ENCODE data around the gene ARHGEF26.

Gene ARHGEF26

DNA sequence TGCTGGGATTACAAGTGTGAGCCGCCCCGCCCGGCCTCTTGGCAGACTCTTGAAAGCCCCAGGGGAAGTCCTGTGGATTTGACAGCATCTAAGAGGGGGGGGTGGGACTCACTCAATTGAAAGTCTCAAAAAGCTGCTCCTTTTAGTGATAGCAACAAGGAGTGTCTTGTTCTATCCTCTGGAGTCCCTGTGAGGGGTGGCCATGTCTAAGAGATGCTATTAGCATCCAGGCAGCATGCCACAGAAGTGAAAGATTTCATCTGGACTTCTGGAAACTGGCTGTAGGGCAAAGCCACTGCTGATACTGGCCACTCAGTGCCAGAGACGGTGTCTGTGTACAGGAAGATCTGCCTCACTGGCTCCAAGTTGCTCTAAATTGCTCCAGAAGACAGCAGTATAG lies 129.1 kb downstream of the ARHGEF26 start:
- DNase-seq (ENCODE audit: low read depth, low spot score), result no peak

GRCh38 chr3:154251610-154252009 lies 130.4 kb downstream of the ARHGEF26 start:
- DNase-seq (ENCODE audit: low read depth, low spot score), result no peak

DNA sequence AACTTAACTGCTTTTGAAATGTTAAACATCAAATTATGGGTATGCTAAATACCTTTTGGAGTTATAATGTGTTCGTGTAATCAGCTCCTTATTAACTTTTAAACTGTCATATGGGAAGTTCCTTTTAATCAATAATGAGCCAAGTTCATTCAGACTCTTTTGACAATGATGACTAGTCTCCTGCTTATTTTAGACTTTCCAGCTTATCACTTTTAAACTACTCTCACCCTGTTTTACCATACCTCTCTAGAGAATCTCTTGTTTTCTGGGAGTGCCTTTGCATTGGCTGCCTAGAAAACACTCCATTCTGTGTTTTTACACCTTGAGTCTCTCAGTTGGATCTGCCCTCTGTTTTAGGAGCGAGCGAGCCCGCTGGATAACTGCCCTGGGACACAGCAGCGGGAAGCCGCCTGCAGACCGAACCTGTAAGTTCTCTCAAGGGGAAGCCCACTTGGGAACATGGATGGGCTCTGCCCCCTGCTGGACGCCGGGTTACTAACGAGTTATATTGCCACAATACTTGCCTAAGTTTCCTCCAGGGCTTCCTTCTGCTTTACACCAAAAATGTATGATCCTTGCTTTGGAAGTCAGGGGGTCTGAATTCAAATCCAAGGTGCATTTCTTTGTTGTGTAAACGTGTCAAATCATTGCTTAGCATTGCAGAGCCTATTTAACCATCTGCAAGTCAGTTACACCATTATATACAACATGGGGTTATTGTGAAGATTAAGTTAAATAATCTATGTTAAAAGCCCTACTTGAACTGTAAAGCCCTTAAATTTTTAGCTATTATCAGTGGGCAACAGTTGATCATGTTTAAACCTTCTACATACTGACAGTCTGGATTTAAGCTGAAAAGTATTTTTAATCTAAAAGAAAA lies 131.8 kb downstream of the ARHGEF26 start:
- peak; percentile 60 for DNase-seq (ENCODE audit: low read depth, low spot score)

DNA sequence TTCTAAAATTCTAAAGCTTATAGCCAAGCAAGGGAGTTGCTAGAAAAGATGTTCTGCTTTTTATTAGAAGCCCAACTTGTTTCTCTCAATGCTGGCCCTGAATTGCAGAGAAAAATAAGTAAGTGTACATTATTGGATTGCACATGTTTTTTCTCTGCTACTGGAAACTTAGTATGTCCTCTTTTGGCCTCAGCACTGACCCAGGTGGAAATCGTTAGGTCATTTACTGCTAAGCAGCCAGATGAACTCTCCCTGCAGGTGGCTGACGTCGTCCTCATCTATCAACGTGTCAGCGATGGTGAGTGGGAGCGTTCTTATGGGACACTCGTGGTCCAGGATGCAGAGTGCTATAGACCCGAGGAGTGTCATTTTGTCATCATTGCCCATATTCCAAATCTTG lies 133.3 kb downstream of the ARHGEF26 start:
- DNase-seq (ENCODE audit: low read depth, low spot score), result no peak

DNA sequence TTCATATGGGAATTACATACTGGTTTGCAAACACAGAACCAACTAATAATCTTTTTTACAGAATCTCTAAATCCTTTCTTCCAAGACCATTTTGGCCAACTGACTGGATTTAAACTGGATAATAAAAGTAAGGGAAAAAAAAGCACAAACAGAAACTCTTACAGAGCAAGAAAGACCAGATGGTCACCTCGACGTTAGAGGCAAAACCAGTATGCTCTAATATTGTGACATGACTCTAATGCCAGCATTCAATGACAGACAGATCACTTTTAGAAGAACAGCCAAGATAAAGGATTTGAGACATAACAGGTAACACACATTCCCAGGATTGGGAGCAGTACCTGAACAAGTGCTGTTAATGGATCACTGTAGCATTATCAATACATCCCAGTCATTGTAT lies 152.2 kb downstream of the ARHGEF26 start:
- DNase-seq (ENCODE audit: low read depth, low spot score), result no peak

DNA sequence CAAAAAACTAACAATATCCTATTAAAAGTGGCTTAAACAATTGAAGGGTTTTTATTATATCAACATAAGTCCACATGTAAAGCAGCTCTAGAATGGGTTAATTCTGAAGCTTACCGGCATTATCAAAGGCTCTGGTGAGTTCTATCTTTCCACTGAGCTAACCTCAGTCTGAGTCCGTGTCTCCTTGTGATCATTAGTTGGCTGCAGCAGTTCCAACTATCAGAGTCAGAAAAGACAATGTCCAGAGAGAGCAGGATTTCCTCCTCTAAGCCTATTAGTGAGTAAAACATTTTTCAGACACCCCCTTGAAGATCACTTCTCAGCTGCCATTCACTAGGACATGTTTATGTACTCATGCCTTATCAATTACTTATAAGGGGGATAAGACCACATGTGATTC lies 153.2 kb downstream of the ARHGEF26 start:
- DNase-seq (ENCODE audit: low read depth, low spot score), result no peak

- DNase-seq (ENCODE audit: low read depth, low spot score), result no peak
Measured at GRCh38 chr3:154275292-154275691, 154.1 kb downstream of the ARHGEF26 start.

GRCh38 chr3:154275965-154276364 lies 154.8 kb downstream of the ARHGEF26 start:
- no peak for DNase-seq (ENCODE audit: low read depth, low spot score)

DNA sequence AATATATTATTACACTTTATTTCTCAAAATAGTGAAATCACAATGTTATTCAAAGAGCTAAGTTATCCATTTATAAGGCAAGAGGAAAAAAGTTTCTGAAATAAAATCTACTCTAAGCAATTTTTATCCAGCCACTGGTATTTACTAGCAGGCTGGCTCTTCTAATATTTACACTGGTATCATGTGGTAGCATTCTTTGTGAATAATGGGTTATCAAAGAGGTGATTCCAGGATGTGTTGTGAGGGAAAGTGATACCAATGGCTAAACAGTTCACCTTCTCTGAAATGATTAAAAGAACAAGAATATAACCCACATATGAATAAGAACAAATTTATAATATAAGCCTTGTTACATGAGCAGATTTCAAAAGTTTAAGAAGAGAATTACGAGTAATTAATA lies 159.0 kb downstream of the ARHGEF26 start:
- DNase-seq (ENCODE audit: low read depth, low spot score), result no peak

GRCh38 chr3:154285221-154285620 lies 164.0 kb downstream of the ARHGEF26 start:
- DNase-seq (ENCODE audit: low read depth, low spot score), result no peak

DNA sequence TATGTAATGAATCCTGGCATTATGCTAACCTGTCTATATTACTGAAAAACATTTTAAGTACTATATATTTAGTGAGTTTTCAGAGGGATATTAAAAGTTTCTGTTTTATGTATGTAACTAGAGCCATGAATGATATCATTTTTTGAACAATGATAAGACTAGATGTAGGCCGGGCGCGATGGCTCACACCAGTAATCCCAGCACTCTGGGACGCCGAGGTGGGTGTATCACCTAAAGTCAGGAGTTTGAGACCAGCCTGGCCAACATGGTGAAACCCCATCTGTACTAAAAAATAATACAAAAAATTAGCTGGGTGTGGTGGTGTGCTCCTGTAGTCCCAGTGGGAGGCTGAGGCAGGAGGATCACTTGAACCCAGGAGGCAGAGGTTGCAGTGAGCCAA lies 169.0 kb downstream of the ARHGEF26 start:
- no peak for DNase-seq (ENCODE audit: low read depth, low spot score)

- DNase-seq (ENCODE audit: low read depth, low spot score), result no peak
Measured at GRCh38 chr3:154294016-154294415, 172.8 kb downstream of the ARHGEF26 start.

- DNase-seq (ENCODE audit: low read depth, low spot score), result no peak
Measured at GRCh38 chr3:154301561-154301960, 180.4 kb downstream of the ARHGEF26 start.

DNA sequence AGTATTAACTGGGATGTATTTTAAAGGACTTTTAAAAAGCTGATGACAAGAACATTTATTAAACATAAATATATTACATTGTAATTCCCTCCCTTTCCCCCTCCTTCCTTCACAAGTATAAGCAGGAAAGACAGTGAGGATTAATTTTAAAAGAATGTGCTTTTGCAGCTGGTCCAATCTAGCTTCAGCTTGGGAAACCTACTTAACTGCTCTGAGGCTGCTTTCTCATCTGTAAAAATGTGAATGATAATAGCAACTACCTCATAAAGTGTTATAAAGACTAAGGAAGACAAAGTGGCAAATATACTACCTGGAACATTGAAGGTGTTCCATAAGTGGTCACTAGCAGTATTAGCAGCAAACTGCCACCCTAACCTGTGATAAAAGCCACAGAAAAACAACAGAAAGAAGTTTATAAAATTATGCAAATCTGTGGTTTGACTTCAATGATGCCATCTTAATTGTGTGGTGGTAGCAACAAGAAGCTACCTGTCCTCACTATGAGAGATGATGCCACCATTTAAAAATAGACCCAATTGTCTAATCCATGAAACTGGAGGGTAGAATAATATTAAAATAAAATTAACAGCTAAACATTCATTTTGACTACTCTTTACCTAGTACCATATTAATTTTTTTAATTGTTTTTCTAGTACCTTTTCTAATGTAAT lies 183.1 kb downstream of the ARHGEF26 start:
- DNase-seq (ENCODE audit: low read depth, low spot score), result no peak

- no peak for DNase-seq (ENCODE audit: low read depth, low spot score)
Measured at GRCh38 chr3:154304936-154305335, 183.7 kb downstream of the ARHGEF26 start.

DNA sequence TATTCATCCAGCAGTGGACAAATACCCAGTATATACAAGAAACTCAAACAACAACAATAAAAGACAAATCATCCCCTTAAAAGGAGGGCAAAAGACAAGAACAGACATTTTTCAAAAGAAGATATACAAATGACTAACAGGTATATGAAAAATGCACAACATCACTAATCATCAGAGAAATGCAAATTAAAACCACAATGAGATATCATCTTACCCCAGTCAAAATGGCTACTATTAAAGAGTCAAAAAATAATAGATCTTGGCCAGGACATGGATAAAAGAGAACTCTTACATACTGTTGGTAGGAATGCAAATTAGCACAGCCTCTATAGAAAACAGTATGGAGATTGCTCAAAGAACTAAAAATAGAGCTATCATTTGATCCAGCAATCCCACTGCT lies 186.2 kb downstream of the ARHGEF26 start:
- no peak for DNase-seq (ENCODE audit: low read depth, low spot score)

Data from brain pericyte (primary cell).